Astrocyte (in vitro differentiated cells and primary cell): ENCODE results near the gene FAM13C.

ENCODE experiments used
- EZH2 ChIP-seq: IDR thresholded peaks from 2 replicates; pipeline ENCODE4 v1.6.1; 2012; ENCODE audit warnings: mild to moderate bottlenecking, low read length, inconsistent platforms; ENCODE audit not compliant: insufficient read depth
- TF ChIP-seq, protein P1 (sequence below): IDR thresholded peaks from 2 replicates; pipeline ENCODE4 v1.5.1; 2011; ENCODE audit warnings: low read depth, mild to moderate bottlenecking, inconsistent platforms, low read length, moderate library complexity; ENCODE audit not compliant: insufficient read depth

- TF ChIP-seq EZH2 = no peak
- TF ChIP-seq, protein P1, sequence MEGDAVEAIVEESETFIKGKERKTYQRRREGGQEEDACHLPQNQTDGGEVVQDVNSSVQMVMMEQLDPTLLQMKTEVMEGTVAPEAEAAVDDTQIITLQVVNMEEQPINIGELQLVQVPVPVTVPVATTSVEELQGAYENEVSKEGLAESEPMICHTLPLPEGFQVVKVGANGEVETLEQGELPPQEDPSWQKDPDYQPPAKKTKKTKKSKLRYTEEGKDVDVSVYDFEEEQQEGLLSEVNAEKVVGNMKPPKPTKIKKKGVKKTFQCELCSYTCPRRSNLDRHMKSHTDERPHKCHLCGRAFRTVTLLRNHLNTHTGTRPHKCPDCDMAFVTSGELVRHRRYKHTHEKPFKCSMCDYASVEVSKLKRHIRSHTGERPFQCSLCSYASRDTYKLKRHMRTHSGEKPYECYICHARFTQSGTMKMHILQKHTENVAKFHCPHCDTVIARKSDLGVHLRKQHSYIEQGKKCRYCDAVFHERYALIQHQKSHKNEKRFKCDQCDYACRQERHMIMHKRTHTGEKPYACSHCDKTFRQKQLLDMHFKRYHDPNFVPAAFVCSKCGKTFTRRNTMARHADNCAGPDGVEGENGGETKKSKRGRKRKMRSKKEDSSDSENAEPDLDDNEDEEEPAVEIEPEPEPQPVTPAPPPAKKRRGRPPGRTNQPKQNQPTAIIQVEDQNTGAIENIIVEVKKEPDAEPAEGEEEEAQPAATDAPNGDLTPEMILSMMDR = no peak
These were observed 11.8 kb downstream of the FAM13C start for GRCh38 chr10:59350558-59350957.
